ENCODE results near the gene CRACR2B.

The CRACR2B gene

GRCh38 chr11:865462-866430 is 38.0 kb downstream of the CRACR2B start:
- H3K4me3 ChIP-seq = no peak overlapping the region
- no peak for TF ChIP-seq CTCF (IDR thresholded peaks at IDR 0.05)
- DNase-seq (ENCODE audit: low spot score) = no peak
- no peak overlapping the region for H3K27ac ChIP-seq

GRCh38 chr11:866481-866880 is 38.8 kb downstream of the CRACR2B start:
- no peak overlapping the region for H3K27ac ChIP-seq
- no peak overlapping the region for H3K4me3 ChIP-seq
- DNase-seq (ENCODE audit: low spot score) = no peak
- TF ChIP-seq CTCF (IDR thresholded peaks at IDR 0.05) = no peak

GRCh38 chr11:867856-868358 is 40.2 kb downstream of the CRACR2B start:
- DNase-seq (ENCODE audit: low spot score) = no peak
- Histone ChIP-seq H3K27ac (no peak overlapping the region), H3K4me3 (no peak overlapping the region)
- no peak for TF ChIP-seq CTCF (IDR thresholded peaks at IDR 0.05)

- no peak for DNase-seq (ENCODE audit: low spot score)
These were observed 40.7 kb downstream of the CRACR2B start for GRCh38 chr11:868394-868793.

GRCh38 chr11:868802-869201 is 41.1 kb downstream of the CRACR2B start:
- no peak overlapping the region for H3K27ac ChIP-seq
- H3K4me3 ChIP-seq = no peak overlapping the region
- TF ChIP-seq CTCF (IDR thresholded peaks at IDR 0.05) = no peak
- no peak for DNase-seq (ENCODE audit: low spot score)

More at GRCh38 chr11:868394-868793, 40.7 kb downstream of the CRACR2B start:
- Histone ChIP-seq H3K27ac (no peak overlapping the region), H3K4me3 (no peak overlapping the region)
- no peak for TF ChIP-seq CTCF (IDR thresholded peaks at IDR 0.05)

GRCh38 chr11:869399-870126 is 41.8 kb downstream of the CRACR2B start:
- DNase-seq (ENCODE audit: low spot score) = no peak
- Histone ChIP-seq H3K4me3 (no peak overlapping the region), H3K27ac (no peak overlapping the region)
- no peak for TF ChIP-seq CTCF (IDR thresholded peaks at IDR 0.05)

Measured in coronary artery (tissue), 2 donors.